Measurements from ENCODE around the gene MEGF6. TPM values are rescaled to one million over a fixed set of nuclear protein-coding genes. Genes with fewer than 3 reads are reported as not detected.
A peak's percentile ranks its signal among the peaks of the same experiment; 100 is the strongest.

Gene MEGF6
- total and polyA plus RNA-seq, 9 of the 15 experiments (the other 6 are each of a cell fraction or from before 2014, with no cell fraction given) = 0.03 to 1.7 (median 0.24) TPM; not detected in 3

- TF ChIP-seq REST (IDR thresholded peaks at IDR 0.05; ENCODE audit: borderline replicate concordance) (no peak), REST (CRISPR knock-in tag; IDR thresholded peaks at IDR 0.05; ENCODE audit: low read depth) (no peak), TRIM25 (IDR thresholded peaks at IDR 0.05; ENCODE audit: borderline replicate concordance) (no peak), ZBTB33 (CRISPR knock-in tag; IDR thresholded peaks at IDR 0.05) (peak; percentile 98), MLLT1 (IDR thresholded peaks at IDR 0.05) (0 out of 4 replicates have a peak, but pooled peaks of 1 of the 2 experiments have one; percentile 46)
These were observed 40.0 kb upstream of the MEGF6 start (continued) for GRCh38 chr1:3651026-3651929.

Data from K562 (cell line).